IMR-90 (cell line): ENCODE results near the gene NDUFAF8. TPM values are rescaled to one million over a fixed set of nuclear protein-coding genes. Genes with fewer than 3 reads are reported as not detected.

Source experiments
- ATAC-seq: fragments of 200-7000 bp; cut with Tn5 transposase; 2 replicates; pipeline ENCODE4 v1.9.1; 2020; ENCODE audit warnings: low read depth, mild to moderate bottlenecking, moderate library complexity
- BruUV-seq: library from RNA; stranded (reverse); fragments of 400-500 nt; replicated peaks from 2 replicates; lab custom pipeline; 2021; lab: Mats Ljungman, UMichigan
- CTCF ChIA-PET: fragments of 300-600 bp; formaldehyde crosslinking; extraction: SDS; loops from one replicate; lab custom pipeline; 2021; ENCODE audit warnings: antibody characterized with exemption; lab: Yijun Ruan, JAX
- POLR2A ChIA-PET: fragments of 300-600 bp; sonication (Branson Sonifier 250); formaldehyde crosslinking; loops from one replicate; lab custom pipeline; 2022; ENCODE audit warnings: antibody characterized with exemption; ENCODE audit not compliant: unreplicated experiment; lab: Charles Lee
- DNase-seq: peaks from one replicate; pipeline ENCODE4 v3.0.0; 2013
- H2AFZ ChIP-seq: replicated peaks from 2 replicates; pipeline ENCODE3; 2013; ENCODE audit warnings: low read length, mild to moderate bottlenecking; ENCODE audit not compliant: poor library complexity
- H2AK5ac ChIP-seq: 2 replicates; pipeline ENCODE4 v1.6.1; 2013; ENCODE audit warnings: low read depth, low read length, inconsistent platforms
- H2AK9ac ChIP-seq: replicated peaks from 2 replicates; pipeline ENCODE3; 2013; ENCODE audit warnings: mild to moderate bottlenecking, low read depth, low read length, moderate library complexity; ENCODE audit not compliant: poor library complexity
- H2BK120ac ChIP-seq: 2 replicates; pipeline ENCODE4 v1.6.1; 2013; ENCODE audit warnings: low read depth, low read length, inconsistent platforms
- H2BK15ac ChIP-seq: 3 replicates; pipeline ENCODE4 v1.6.1; 2013; ENCODE audit warnings: low read depth, low read length, inconsistent platforms
- H2BK20ac ChIP-seq: 2 replicates; pipeline ENCODE4 v1.6.1; 2013; ENCODE audit warnings: low read depth, mild to moderate bottlenecking, inconsistent platforms, low read length, moderate library complexity
- H2BK5ac ChIP-seq: 2 replicates; pipeline ENCODE4 v1.6.1; 2013; ENCODE audit warnings: mild to moderate bottlenecking, low read depth, low read length, inconsistent platforms; ENCODE audit not compliant: poor library complexity, severe bottlenecking
- H3K14ac ChIP-seq: replicated peaks from 2 replicates; pipeline ENCODE4 v1.6.1; 2013; ENCODE audit warnings: low read depth, low read length, inconsistent platforms
- H3K18ac ChIP-seq: 2 replicates; pipeline ENCODE4 v1.6.1; 2013; ENCODE audit warnings: low read depth, low read length, control low read depth
- H3K23ac ChIP-seq: 2 replicates; pipeline ENCODE4 v1.6.1; 2013; ENCODE audit warnings: low read depth, low read length, inconsistent platforms
- H3K27ac ChIP-seq: 2 replicates; pipeline ENCODE4 v1.5.1; 2013; ENCODE audit warnings: mild to moderate bottlenecking, control low read depth, low read length; ENCODE audit not compliant: insufficient read depth
- H3K27me3 ChIP-seq: 2 replicates; pipeline ENCODE4 v1.6.1; 2013; ENCODE audit warnings: low read length; ENCODE audit not compliant: control insufficient read depth, insufficient read depth
- H3K36me3 ChIP-seq: 2 replicates; pipeline ENCODE4 v1.6.1; 2013; ENCODE audit warnings: low read length, mixed read lengths; ENCODE audit not compliant: control insufficient read depth, insufficient read depth
- H3K4ac ChIP-seq: 2 replicates; pipeline ENCODE4 v1.6.1; 2013; ENCODE audit warnings: low read depth, low read length, inconsistent platforms
- H3K4me1 ChIP-seq: 2 replicates; pipeline ENCODE4 v1.6.1; 2013; ENCODE audit warnings: low read length, mixed read lengths; ENCODE audit not compliant: control insufficient read depth, insufficient read depth
- H3K4me2 ChIP-seq: 2 replicates; pipeline ENCODE4 v1.6.1; 2013; ENCODE audit warnings: low read depth, mild to moderate bottlenecking, control low read depth, low read length, moderate library complexity
- H3K4me3 ChIP-seq: 2 replicates; pipeline ENCODE4 v1.5.1; 2013; ENCODE audit warnings: low read depth, mild to moderate bottlenecking, control low read depth, low read length, moderate library complexity; ENCODE audit not compliant: insufficient read depth
- H3K56ac ChIP-seq: 2 replicates; pipeline ENCODE4 v1.6.1; 2013; ENCODE audit warnings: low read length, inconsistent platforms; ENCODE audit not compliant: insufficient read depth; ENCODE audit errors: extremely low read depth
- H3K79me1 ChIP-seq, 2 experiments: 2 replicates each; pipeline ENCODE4 v1.6.1; 2013; ENCODE audit warnings: low read length in 2 of 2, inconsistent platforms in 1 of 2, low read depth in 1 of 2
- H3K9ac ChIP-seq: 2 replicates; pipeline ENCODE4 v1.6.1; 2013; ENCODE audit warnings: low read depth, low read length, control low read depth
- H3K9me1 ChIP-seq: 2 replicates; pipeline ENCODE4 v1.6.1; 2013; ENCODE audit warnings: low read length, inconsistent platforms; ENCODE audit not compliant: insufficient read depth
- H3K9me3 ChIP-seq: 2 replicates; pipeline ENCODE4 v1.6.1; 2013; ENCODE audit warnings: low read length; ENCODE audit not compliant: control insufficient read depth, insufficient read depth
- H4K20me1 ChIP-seq: 2 replicates; pipeline ENCODE4 v1.6.1; 2013; ENCODE audit warnings: low read length, inconsistent platforms; ENCODE audit not compliant: insufficient read depth
- H4K5ac ChIP-seq: 2 replicates; pipeline ENCODE4 v1.6.1; 2013; ENCODE audit warnings: mild to moderate bottlenecking, low read depth, low read length, control low read depth
- H4K8ac ChIP-seq, 2 experiments: 2 replicates each; pipeline ENCODE4 v1.6.1; 2013; ENCODE audit warnings: low read depth in 2 of 2, low read length in 2 of 2, control low read depth in 1 of 2, inconsistent platforms in 1 of 2
- H4K91ac ChIP-seq: 2 replicates; pipeline ENCODE4 v1.6.1; 2013; ENCODE audit warnings: low read depth, low read length, inconsistent platforms; ENCODE audit not compliant: insufficient read depth
- BHLHE40 ChIP-seq: fragments of 150-350 bp; IDR thresholded peaks from 2 replicates; pipeline ENCODE4 v1.6.1; 2016; ENCODE audit warnings: mild to moderate bottlenecking, low read depth, low read length
- CEBPB ChIP-seq: IDR thresholded peaks from 2 replicates; pipeline ENCODE4 v1.6.1; 2012; ENCODE audit warnings: low read depth, low read length, improper control_type of control experiment
- NFE2L2 ChIP-seq: fragments of 150-350 bp; IDR thresholded peaks from 2 replicates; pipeline ENCODE4 v1.6.1; 2016; ENCODE audit warnings: low read depth, mild to moderate bottlenecking, low read length
- RFX5 ChIP-seq: IDR thresholded peaks from 2 replicates; pipeline ENCODE4 v1.8.0; 2012; ENCODE audit warnings: low read depth, mild to moderate bottlenecking, low read length, moderate library complexity
- SMC3 ChIP-seq: fragments of 150-350 bp; IDR thresholded peaks from 2 replicates; pipeline ENCODE4 v1.6.1; 2016; ENCODE audit warnings: low read depth, mild to moderate bottlenecking, antibody characterized with exemption, low read length, moderate library complexity
- WGBS, 2 experiments: methylation state at CpG; one replicate each; pipeline versions ENCODE4 v1.1.5 to v1.1.7; 2013; ENCODE audit warnings: missing lambda C conversion rate in 2 of 2; ENCODE audit not compliant: insufficient read length in 1 of 2; ENCODE audit errors: extremely low coverage in 2 of 2; 5-methylcytosine and 5-hydroxymethylcytosine counted together
- dilution Hi-C: fragments of 300-500 bp; cut with HindIII; formaldehyde crosslinking; loops from one replicate; pipeline ENCODE4 v1.14.3; 2018; ENCODE audit warnings: low sequenced_read_pairs; ENCODE audit not compliant: unreplicated experiment
- in situ Hi-C: fragments of 300-500 bp; cut with MboI; formaldehyde crosslinking; loops from 3 replicates; pipeline ENCODE4 v1.14.3; 2019; ENCODE audit warnings: low sequenced_read_pairs, inconsistent platforms, mixed read lengths
- intact Hi-C: fragments of 100-400 bp; cut with micrococcal nuclease; formaldehyde crosslinking; loops from 2 replicates; pipeline ENCODE4 v1.10.0; 2022
- polyA plus RNA-seq, 3 experiments: library from polyadenylated mRNA; depleted of rRNA; stranded (reverse); fragments of >200 nt; gene quantifications; 2 replicates each; pipeline ENCODE4 v1.2.3, GENCODE V29; 2012; ENCODE audit warnings: low replicate concordance in 1 of 3
- total RNA-seq: library from RNA; depleted of rRNA; stranded (reverse); fragments of >200 nt; gene quantifications from 2 replicates; pipeline ENCODE4 v1.2.3, GENCODE V29; 2012
- TF ChIP-seq, protein P1 (sequence below): fragments of 150-350 bp; IDR thresholded peaks from 2 replicates; pipeline ENCODE4 v1.6.1; 2017; ENCODE audit warnings: mild to moderate bottlenecking, antibody characterized with exemption, low read length, low read depth

NDUFAF8 gene
- total and polyA plus RNA-seq, 2 of the 4 experiments (the other 2 are of a cell fraction): 11.1 to 65.0 TPM

- TF ChIP-seq CEBPB (no peak), SMC3 (no peak)
Measured at GRCh38 chr17:81221842-81222619, 17.1 kb upstream of the NDUFAF8 start (continued).

DNA sequence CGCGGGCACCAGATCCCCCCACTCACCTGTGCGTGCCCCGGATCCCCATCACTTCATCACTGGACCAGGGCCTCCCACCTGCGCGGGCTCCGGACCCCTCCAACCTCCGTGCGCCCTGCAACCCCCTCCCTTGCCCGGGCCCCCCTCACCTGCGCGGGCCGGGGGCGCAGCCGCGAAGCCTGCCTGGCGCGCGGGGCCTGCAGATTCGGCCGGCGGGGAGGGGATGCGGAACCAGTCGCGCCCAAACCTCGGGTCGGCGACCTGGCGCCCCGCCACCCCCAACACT lies 16.6 kb upstream of the NDUFAF8 start:
- intact Hi-C loops (loop anchor here (5.0 kb wide), 1 partner anchor 80 kb away; no protein-coding TSS in a partner anchor), in situ Hi-C loops (no loop called here), dilution Hi-C loops (no loop called here)
- H3K4me2 ChIP-seq: peak overlapping the region; percentile 92
- H3K9ac ChIP-seq: peak overlapping the region; percentile 24
- peaks cover 5% of the 10 kb centered on the region; the same call in 1 of the 2 replicates for H3K36me3 ChIP-seq
- H3K9me1 ChIP-seq: no peaks in the 10 kb centered on the region; the same call in none of the 2 replicates
- WGBS, 2 experiments: 0% methylated on average over 9 of the region's 30 CpGs; no CpG with 5 or more reads in 1 of the 2 experiments
- H4K5ac ChIP-seq: no peak overlapping the region
- POLR2A ChIA-PET: interaction anchor here (0.6 kb wide), 1 partner anchor 99 kb away, joined by 3 read pairs; no protein-coding TSS in a partner anchor
- no peaks in the 10 kb centered on the region for H4K20me1 ChIP-seq
- H4K91ac ChIP-seq: no peak overlapping the region
- H2BK5ac ChIP-seq: no peak overlapping the region
- no peak overlapping the region for H3K23ac ChIP-seq
- ATAC-seq: peak; percentile 1
- H2BK15ac ChIP-seq: no peak overlapping the region
- no peak overlapping the region for H4K8ac ChIP-seq
- H3K14ac ChIP-seq: no peak overlapping the region
- no peak overlapping the region for H2BK120ac ChIP-seq
- H3K4ac ChIP-seq: no peak overlapping the region
- CTCF ChIA-PET: no interaction called here
- H2AK9ac ChIP-seq: peak overlapping the region; percentile 89
- peak overlapping the region; percentile 97 for H2AFZ ChIP-seq
- H3K4me1 ChIP-seq: peaks cover 8% of the 10 kb centered on the region; the same call in 1 of the 2 replicates
- H3K4me3 ChIP-seq: peak overlapping the region; percentile 62
- peaks cover 3% of the 10 kb centered on the region; the same call in 1 of the 2 replicates for H3K9me3 ChIP-seq
- H3K27me3 ChIP-seq: no peaks in the 10 kb centered on the region
- H3K79me1 ChIP-seq: peaks cover 11 to 17% of the 10 kb centered on the region in 2 experiments; a peak in 3 of 4 replicates
- H2AK5ac ChIP-seq: no peak overlapping the region
- no peak overlapping the region for H2BK20ac ChIP-seq
- no peak overlapping the region; the same call in 1 of the 2 replicates for H3K27ac ChIP-seq
- H3K56ac ChIP-seq: no peak overlapping the region
- DNase-seq: no peak
- BruUV-seq: no TSS peak
- H3K18ac ChIP-seq: no peak overlapping the region
- TF ChIP-seq, protein P1, sequence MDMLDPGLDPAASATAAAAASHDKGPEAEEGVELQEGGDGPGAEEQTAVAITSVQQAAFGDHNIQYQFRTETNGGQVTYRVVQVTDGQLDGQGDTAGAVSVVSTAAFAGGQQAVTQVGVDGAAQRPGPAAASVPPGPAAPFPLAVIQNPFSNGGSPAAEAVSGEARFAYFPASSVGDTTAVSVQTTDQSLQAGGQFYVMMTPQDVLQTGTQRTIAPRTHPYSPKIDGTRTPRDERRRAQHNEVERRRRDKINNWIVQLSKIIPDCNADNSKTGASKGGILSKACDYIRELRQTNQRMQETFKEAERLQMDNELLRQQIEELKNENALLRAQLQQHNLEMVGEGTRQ: no peak
- no peak for TF ChIP-seq SMC3
- no peak for TF ChIP-seq NFE2L2
- no peak for TF ChIP-seq BHLHE40
- TF ChIP-seq RFX5: no peak
